A673 (cell line): ENCODE data around the gene CFAP20DC. TPM values are rescaled to one million over a fixed set of nuclear protein-coding genes. Genes with fewer than 3 reads are reported as not detected.

ENCODE experiments used
- BruUV-seq: library from RNA; stranded (reverse); fragments of 400-500 nt; replicated peaks from 2 replicates; lab custom pipeline; 2021; lab: Mats Ljungman, UMichigan
- CTCF ChIA-PET: fragments of 300-600 bp; sonication (Branson Sonifier 250); formaldehyde crosslinking; loops from one replicate; lab custom pipeline; 2022; ENCODE audit warnings: antibody characterized with exemption; lab: Charles Lee
- POLR2A ChIA-PET: fragments of 300-600 bp; sonication (Branson Sonifier 250); formaldehyde crosslinking; loops from one replicate; lab custom pipeline; 2022; ENCODE audit warnings: antibody characterized with exemption; ENCODE audit not compliant: low non-redundant PET; lab: Charles Lee
- DNase-seq: peaks from one replicate; pipeline ENCODE4 v3.0.0-alpha.2; 2015; ENCODE audit warnings: low spot score
- H3K27ac ChIP-seq: fragments of 200-600 bp; sonication (generic); 2 replicates; pipeline ENCODE4 v1.5.1; 2016; ENCODE audit warnings: mixed run types, low read depth, mild to moderate bottlenecking, mixed read lengths, antibody characterized with exemption, low read length; ENCODE audit not compliant: poor library complexity, severe bottlenecking
- H3K27me3 ChIP-seq: fragments of 200-600 bp; sonication (generic); replicated peaks from 2 replicates; pipeline ENCODE4 v1.6.1; 2017; ENCODE audit warnings: mixed run types, low read depth, mild to moderate bottlenecking, mixed read lengths, antibody characterized with exemption, low read length; ENCODE audit not compliant: insufficient read depth, poor library complexity
- H3K36me3 ChIP-seq: fragments of 200-600 bp; sonication (generic); 2 replicates; pipeline ENCODE4 v1.6.1; 2016; ENCODE audit warnings: mixed run types, mild to moderate bottlenecking, mixed read lengths, antibody characterized with exemption, low read length; ENCODE audit not compliant: insufficient read depth, poor library complexity, severe bottlenecking
- H3K4me1 ChIP-seq: fragments of 200-600 bp; sonication (generic); 2 replicates; pipeline ENCODE4 v1.6.1; 2017; ENCODE audit warnings: mixed run types, mild to moderate bottlenecking, mixed read lengths, antibody characterized with exemption, low read length; ENCODE audit not compliant: insufficient read depth, poor library complexity, severe bottlenecking
- H3K4me3 ChIP-seq: fragments of 200-600 bp; sonication (generic); 2 replicates; pipeline ENCODE4 v1.5.1; 2016; ENCODE audit warnings: low read depth, mixed run types, mild to moderate bottlenecking, mixed read lengths, low read length; ENCODE audit not compliant: poor library complexity, severe bottlenecking
- H3K9me3 ChIP-seq: fragments of 200-600 bp; sonication (generic); 2 replicates; pipeline ENCODE4 v1.6.1; 2016; ENCODE audit warnings: mixed run types, low read depth, mild to moderate bottlenecking, mixed read lengths, antibody characterized with exemption, low read length; ENCODE audit not compliant: poor library complexity, severe bottlenecking
- EZH2 ChIP-seq: fragments of 200-600 bp; sonication (generic); IDR thresholded peaks from 2 replicates; pipeline ENCODE4 v1.6.1; 2017; ENCODE audit warnings: borderline replicate concordance, low read depth, mild to moderate bottlenecking, mixed read lengths, antibody characterized with exemption, low read length; ENCODE audit not compliant: poor library complexity, severe bottlenecking
- intact Hi-C: fragments of 100-400 bp; cut with micrococcal nuclease; formaldehyde crosslinking; loops from one replicate; pipeline ENCODE4 v1.10.0; 2022; ENCODE audit not compliant: unreplicated experiment
- total RNA-seq: library from RNA; stranded (reverse); gene quantifications from 2 replicates; pipeline ENCODE4 v1.2.3, GENCODE V29; 2021
- TF ChIP-seq, protein P1 (sequence below): fragments of 300-800, 200-600 bp; sonication (generic); conservative IDR thresholded peaks from 2 replicates; pipeline ENCODE4 v1.5.1; 2017; ENCODE audit warnings: low read depth, mild to moderate bottlenecking, antibody characterized with exemption, low read length, moderate library complexity, mixed read lengths

CFAP20DC gene
- total RNA-seq, 1 experiment from 2014 or later: 1.3 TPM

DNA sequence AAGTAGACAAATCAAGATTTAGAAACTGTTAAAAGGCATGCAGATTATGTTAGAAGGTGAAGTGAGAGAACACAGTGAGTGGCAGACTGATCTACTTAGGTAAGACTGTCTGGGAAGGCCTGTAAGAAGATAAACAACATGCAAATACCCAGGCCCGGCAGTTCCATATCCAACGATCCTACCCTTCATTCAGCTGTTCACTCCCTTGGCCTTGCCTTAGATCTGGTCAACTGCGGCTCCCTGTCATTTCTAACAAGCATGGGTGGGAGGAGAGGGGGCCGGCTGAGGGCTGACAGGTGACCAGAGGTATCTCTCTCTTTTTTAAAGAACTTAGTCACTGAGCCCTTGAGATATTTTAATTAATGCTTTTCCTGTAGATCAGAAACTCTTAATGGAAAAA is 298.6 kb downstream of the CFAP20DC start:
- H3K27ac ChIP-seq: no peak overlapping the region
- no peaks in the 10 kb centered on the region for H3K9me3 ChIP-seq
- ChIA-PET POLR2A (no interaction called here), CTCF (no interaction called here)
- BruUV-seq: no TSS peak
- TF ChIP-seq, protein P1, sequence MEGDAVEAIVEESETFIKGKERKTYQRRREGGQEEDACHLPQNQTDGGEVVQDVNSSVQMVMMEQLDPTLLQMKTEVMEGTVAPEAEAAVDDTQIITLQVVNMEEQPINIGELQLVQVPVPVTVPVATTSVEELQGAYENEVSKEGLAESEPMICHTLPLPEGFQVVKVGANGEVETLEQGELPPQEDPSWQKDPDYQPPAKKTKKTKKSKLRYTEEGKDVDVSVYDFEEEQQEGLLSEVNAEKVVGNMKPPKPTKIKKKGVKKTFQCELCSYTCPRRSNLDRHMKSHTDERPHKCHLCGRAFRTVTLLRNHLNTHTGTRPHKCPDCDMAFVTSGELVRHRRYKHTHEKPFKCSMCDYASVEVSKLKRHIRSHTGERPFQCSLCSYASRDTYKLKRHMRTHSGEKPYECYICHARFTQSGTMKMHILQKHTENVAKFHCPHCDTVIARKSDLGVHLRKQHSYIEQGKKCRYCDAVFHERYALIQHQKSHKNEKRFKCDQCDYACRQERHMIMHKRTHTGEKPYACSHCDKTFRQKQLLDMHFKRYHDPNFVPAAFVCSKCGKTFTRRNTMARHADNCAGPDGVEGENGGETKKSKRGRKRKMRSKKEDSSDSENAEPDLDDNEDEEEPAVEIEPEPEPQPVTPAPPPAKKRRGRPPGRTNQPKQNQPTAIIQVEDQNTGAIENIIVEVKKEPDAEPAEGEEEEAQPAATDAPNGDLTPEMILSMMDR: no peak
- no peak for TF ChIP-seq EZH2
- H3K4me1 ChIP-seq: no peaks in the 10 kb centered on the region
- H3K27me3 ChIP-seq: no peaks in the 10 kb centered on the region
- intact Hi-C loops: no loop called here
- H3K4me3 ChIP-seq: no peak overlapping the region
- H3K36me3 ChIP-seq: no peaks in the 10 kb centered on the region
- DNase-seq: no peak

DNA sequence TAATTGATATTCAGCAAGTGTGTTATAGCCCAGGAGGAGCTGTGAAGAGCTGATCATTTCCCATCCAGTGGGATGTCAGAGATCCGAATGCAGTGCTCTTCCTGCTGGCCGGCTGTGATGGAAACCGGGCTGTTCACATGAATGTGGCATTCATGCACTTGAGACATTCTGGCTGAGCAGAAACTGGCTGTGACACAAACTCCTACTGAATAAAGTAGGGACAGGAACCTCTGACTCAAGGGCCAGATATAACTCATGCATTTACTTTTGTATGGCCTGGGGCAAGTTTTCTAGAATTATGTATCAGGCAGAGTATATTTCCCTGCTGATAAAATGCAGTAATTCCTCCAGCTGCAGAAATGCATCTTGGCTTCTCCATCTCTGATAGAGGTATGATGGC is 299.9 kb downstream of the CFAP20DC start:
- ChIA-PET POLR2A (no interaction called here), CTCF (no interaction called here)
- intact Hi-C loops: no loop called here
- Histone ChIP-seq H3K4me3 (no peak overlapping the region), H3K9me3 (no peaks in the 10 kb centered on the region), H3K27me3 (no peaks in the 10 kb centered on the region), H3K36me3 (no peaks in the 10 kb centered on the region), H3K4me1 (no peaks in the 10 kb centered on the region), H3K27ac (no peak overlapping the region)
- no TSS peak for BruUV-seq
- no peak for TF ChIP-seq EZH2
- TF ChIP-seq, protein P1: no peak
- no peak for DNase-seq

DNA sequence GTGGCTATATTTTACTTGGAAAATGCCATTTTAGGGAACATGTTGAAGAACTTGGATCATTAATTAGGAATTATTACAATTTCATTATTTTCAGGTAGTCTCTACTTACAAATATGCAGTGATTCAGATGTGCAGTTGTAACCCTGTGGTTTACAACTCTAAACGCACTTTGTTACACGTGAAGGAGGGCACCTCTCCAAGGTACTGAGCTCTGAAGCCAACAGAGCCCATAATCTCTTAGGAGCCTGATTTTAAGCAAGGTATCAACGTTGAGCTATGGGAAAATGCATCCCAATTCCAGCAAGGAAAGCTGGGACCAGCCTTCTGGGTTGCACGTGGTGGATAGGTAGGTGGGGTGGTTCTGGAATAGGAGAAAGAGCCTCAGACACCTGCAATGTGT is 301.8 kb downstream of the CFAP20DC start:
- H3K9me3 ChIP-seq: no peaks in the 10 kb centered on the region
- H3K27me3 ChIP-seq: no peaks in the 10 kb centered on the region
- H3K4me3 ChIP-seq: no peak overlapping the region
- DNase-seq: no peak
- ChIA-PET POLR2A (no interaction called here), CTCF (no interaction called here)
- no TSS peak for BruUV-seq
- no peaks in the 10 kb centered on the region for H3K36me3 ChIP-seq
- TF ChIP-seq, protein P1: no peak
- no peak for TF ChIP-seq EZH2
- no peaks in the 10 kb centered on the region for H3K4me1 ChIP-seq
- intact Hi-C loops: no loop called here
- H3K27ac ChIP-seq: no peak overlapping the region
